Measurements from ENCODE around the gene ASIC4. TPM values are rescaled to one million over a fixed set of nuclear protein-coding genes. Genes with fewer than 3 reads are reported as not detected.

Gene ASIC4
- total RNA-seq, 1 experiment from 2014 or later, result not detected

DNA sequence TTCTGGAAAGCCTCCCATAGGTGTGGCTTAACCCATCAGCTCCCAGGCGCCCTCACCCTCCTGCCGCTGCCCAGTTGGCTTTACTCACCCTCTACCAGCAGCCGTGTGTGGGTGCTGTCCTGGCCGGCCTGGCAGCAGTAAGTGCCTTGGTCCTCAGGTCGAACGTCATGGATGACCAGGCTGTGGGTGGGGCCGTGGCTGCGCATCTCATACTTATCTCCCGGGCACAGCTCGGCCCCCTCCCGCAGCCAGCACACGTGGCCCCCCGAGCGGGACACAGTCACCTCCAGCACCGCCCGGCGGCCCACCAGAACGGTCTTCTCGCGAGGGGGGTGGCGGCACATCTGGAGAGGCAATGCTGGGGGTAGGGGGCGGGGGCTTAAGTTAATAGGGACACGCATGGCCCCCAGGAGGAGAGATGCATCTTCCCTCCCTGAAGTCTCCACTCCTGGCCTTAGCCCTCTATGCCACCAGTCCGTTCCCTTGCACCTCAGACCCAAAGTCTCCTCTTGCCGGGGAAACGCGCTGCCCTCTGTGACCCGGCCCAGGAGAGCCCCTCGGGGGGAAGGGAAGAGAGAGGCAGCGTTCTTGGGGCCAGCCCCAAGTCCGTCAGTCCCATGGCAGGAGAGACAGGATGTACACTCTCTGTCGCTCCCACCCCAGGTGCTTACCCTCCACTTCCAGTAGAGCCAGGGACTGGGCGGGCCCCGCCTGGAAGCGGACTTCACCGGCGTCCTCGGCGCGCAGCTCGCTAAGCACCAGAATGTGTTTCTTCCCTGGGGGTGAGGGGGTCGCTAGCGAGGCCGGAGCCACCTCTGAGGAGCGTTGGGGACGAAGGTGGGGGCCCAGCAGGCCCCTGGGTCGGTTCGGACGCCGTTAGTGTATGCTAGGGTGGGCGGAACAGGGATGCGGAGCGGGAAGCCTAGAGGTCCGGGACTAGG, 37.4 kb downstream of the ASIC4 start:
- DNase-seq (ENCODE audit: low read depth), result peak; percentile 51

DNA sequence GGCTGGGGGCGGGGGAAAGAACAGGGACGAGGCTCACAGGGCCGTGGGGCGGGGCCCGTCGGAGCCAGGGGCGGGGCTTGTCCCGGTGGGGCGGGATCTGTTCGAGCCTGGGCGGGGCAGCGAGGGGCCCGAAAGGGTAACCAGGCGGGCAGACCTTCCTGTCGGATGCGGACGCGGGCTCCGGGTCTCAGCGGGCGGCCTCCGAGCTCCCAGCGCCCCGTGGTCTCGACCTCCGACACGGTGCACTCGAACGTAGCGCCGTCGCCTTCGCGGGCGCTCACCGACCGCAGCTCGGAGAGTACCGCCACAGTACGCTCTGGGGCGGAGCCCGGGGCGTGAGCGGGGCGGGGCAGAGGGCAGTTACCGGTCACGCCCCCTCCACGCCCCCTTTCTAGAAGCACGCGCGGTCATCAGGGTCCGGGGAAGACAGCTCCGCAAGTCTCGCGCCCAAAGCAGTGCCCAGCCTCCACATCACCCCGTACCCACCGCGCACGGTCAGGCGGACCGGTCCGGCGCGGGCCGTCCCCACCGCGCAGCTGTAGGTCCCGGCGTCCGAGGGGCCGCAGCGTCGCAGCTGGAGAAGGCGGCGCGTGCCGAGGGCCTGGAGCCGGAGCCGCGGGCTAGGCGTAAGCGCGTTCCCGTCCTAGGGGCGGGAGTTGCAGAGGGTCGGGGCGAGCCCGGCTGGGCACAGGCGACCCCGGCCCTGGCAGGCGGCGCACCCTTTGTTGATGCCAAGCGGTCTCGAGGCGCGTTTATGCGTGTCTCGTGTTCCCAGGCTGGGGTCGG, 38.3 kb downstream of the ASIC4 start:
- peak; percentile 77 for DNase-seq (ENCODE audit: low read depth)

DNA sequence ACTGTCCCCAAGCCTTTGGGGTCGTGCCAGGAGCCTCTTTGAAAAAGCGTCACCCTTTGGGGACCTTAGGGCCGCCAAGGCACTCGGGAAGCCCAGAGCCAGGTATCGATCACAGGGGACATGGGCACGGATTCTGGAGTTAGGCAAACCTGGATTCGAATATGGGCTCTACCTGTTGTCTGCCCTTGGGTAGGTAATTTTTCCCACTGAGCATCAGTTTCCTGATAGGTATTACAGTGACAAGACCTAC, 38.8 kb downstream of the ASIC4 start:
- no peak for DNase-seq (ENCODE audit: low read depth)

DNA sequence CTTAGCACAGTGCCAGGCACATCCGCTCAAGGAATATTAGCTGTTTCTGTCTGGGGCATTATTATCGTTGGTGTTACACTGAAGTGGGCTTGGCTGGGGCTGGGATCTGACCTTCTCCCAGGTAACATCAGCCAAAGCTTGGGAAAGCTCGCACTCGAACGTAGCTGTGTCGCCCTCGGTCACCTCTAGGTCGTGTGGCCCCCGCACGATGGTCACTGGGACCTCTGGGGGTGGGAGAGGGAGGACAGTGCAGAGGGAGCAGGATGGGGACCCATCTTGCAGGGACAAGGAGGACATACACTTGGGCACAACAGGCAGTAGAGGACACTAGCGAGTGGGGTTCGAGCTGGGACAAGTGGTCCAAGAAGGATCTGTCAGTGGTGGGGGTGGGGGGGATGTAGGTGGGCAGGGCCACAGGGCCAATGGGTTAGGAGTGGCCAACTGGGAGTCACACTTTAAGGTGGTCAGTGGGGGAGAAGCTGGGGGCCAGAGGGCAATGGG, 39.2 kb downstream of the ASIC4 start:
- DNase-seq (ENCODE audit: low read depth), result no peak

DNA sequence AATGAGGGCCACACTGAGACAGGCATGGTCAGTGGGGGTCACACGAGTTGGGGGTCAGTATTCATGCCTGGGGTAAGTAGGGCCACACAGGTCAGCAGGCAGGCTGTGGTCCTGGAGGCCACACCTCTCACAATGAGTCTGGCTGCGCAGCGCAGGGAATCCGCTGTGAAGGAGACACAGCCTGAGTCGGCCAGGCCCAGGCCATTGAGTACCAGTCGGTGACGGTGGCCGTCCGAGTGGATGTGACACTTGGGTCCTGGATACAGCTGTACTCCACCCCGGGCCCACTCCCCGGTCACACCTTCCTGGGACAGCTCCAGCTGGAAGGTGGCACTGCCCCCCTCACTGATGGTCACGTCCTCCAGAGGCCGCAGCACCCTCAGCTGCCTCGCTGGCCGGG, 40.1 kb downstream of the ASIC4 start:
- DNase-seq (ENCODE audit: low read depth), result no peak

DNA sequence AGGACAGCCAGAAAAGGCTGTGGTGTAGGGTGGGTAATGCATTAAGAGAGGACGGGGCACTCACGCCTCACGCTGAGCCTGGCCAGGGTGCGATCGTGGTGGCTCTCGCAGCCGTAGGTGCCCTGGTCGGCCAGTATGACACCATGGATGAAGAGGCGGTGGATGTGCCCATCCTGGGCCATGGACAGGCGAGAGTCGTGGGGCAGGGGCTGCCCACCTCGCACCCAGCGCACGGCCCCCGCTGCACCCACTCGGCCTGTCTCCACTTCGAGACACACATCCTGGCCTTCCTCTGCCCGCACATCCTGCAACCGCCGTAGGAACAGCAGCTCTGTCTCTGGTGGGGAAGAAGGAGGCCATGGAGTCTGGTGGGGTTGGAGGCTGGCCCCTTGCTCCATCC, 41.7 kb downstream of the ASIC4 start:
- no peak for DNase-seq (ENCODE audit: low read depth)

DNA sequence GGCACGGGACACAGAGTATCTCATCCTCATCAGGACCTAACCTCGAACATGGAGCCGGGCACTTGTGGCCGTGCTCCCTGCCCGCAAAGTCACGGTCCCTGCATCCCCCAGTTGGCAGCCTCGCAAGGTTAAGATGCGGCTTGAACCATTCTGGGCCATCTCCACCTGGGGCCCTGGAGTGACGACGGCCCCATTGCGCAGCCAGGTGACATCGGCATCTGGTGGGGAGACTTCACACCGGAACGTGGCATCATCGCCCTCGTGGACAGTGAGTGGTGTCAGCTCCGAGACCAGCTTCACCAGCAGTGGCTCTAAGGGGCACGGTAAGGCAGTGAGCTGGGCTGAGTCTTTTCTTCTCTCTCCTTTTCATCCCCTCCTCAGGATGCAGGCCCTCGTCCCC, 42.1 kb downstream of the ASIC4 start:
- no peak for DNase-seq (ENCODE audit: low read depth)

- no peak for DNase-seq (ENCODE audit: low read depth)
These were observed 43.0 kb downstream of the ASIC4 start for GRCh38 chr2:219557320-219557719.

- no peak for DNase-seq (ENCODE audit: low read depth)
These were observed 43.8 kb downstream of the ASIC4 start for GRCh38 chr2:219557791-219558785.

DNA sequence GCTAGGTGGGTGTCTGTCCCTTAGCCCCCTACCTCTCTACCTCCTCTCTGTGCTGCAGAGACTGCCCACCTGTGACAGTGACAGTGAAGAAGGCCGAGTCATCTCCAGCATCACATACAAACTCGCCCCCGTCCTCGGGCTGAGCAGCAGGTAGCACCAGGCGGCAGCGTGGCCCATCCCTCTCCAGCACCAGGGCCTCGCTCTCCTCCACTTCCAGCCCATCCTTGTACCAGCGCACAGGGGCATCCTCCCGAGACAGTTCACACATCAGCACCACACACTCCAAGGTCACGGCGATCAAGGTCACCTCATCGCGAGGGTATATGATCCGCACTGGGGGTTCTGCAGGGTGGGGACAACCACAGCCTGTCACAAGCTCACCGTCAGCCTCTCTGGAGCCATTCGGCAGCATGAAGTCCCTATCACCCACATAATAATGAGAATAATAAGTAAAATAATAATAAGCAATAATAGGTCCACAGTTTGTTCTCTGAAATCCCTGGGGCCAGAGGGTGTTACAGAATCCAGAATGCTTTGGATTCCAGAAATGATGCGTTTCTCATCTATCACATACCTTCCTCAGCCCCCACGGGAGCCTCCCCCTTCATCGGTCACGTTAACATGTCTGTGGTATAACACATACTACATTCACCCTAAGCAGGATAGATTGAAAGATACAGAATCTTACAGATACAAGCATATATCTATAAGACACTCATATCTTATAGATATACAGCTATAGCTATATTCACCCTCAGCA, 45.1 kb downstream of the ASIC4 start:
- DNase-seq (ENCODE audit: low read depth), result no peak

GRCh38 chr2:219560037-219560892, 46.0 kb downstream of the ASIC4 start:
- DNase-seq (ENCODE audit: low read depth), result no peak

DNA sequence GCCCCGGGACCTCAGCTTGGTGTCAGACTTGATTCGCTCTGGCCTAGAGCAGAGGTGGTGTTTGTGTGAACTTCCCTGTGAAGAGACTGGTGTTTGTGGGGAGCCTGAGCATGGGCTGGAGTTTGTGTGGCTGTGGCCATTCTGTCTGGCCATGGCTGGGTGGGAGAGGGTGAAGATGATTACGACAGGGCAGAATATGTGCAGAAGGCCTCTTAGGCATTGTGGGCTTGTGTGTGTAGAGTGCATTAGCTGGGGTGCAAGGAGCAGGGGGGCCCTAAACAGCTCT, 46.6 kb downstream of the ASIC4 start:
- no peak for DNase-seq (ENCODE audit: low read depth)

GRCh38 chr2:219561179-219562048, 47.1 kb downstream of the ASIC4 start:
- no peak for DNase-seq (ENCODE audit: low read depth)

DNA sequence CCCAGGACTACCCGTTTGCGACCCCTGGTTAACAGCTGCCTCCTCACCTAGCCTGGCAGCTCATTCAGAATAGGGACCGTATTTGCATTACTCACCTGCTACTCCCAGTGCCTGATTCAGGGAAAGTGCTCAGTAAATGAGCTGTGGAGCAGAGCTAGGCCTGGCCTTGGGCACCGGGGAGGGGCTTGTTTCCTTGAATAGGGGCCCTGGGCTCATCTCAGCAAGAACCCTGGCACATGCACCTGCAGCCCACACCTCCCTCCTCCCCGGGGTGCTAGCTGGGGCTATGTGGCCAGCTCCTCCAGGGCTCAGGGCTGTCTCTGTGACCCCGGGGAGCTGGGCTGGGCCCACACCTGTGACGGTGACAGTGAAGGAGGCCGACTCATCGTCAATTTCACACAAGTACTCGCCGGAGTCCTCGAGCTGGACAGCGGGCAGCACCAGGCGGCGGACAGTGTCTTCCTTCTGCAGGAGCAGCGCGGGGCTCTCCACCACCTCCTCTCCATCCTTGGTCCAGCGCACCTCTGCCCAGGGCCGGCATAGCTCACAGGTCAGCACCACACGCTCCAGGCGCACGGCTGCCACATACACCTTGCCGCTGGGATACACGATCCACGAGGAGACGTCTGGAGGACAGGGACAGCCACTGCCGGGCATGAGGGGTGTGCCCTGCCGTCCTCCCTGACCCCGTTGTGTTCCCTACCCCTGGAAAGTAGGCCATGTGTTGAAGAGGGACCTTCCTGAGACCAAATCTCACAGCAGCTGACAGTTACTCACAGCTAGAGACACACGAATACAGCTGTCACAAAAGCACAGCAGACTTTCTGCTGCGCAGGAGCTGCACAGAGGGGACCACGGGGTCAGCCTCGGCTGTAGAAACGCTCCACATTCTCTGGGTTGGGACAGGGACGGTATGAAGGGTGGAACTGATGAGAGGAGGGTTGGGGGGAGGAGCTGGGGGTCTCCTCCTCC, 48.1 kb downstream of the ASIC4 start:
- no peak for DNase-seq (ENCODE audit: low read depth)

- no peak for DNase-seq (ENCODE audit: low read depth)
These were observed 49.1 kb downstream of the ASIC4 start for GRCh38 chr2:219563271-219563928.

DNA sequence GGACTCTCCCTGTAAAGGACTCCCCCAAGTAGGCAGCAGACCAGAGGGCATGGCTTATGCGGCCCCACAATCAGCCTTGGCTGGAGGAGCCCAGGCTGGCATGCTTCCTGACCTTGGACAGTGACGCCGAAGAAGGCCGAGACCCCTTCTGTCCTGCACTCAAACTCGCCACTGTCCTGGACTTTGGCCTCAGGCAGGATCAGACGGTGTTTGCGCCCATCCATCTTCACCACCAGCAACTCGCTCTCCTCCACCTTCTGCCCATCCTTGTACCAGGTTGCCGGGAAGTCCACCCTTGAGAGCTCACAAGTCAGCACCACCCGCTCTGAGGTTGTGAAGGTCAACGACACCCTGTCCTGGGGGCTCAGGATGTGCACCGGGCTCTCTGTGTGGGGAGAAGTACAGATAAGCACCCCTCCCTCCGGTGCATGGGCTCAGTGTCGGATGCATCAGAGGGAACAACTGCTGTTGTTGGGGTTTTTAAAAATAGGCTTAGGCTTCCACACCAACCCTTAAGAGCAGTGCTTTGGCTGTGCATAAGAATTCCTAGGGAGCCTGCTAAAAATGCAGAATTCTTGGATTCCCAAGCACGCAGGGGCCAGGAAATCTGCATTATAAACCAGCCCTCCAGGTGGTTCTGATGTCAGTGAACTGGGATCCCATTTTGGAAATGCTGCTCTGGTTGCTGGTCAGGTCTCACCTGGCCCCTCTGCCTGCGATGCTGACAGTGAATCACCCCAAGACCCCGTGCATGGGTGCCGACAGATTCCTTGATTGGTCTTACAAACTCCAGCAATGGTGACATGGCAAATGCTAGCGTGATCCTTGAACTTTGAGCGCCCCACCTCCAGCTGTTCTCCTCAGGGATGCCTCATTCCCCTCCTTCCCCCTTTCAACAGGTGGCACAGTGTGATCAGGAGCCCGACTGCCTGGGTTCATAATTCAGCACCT, 51.1 kb downstream of the ASIC4 start:
- no peak for DNase-seq (ENCODE audit: low read depth)

Data from HT1080 (cell line).